ENCODE measurements around the gene MRPL39.

The MRPL39 gene

DNA sequence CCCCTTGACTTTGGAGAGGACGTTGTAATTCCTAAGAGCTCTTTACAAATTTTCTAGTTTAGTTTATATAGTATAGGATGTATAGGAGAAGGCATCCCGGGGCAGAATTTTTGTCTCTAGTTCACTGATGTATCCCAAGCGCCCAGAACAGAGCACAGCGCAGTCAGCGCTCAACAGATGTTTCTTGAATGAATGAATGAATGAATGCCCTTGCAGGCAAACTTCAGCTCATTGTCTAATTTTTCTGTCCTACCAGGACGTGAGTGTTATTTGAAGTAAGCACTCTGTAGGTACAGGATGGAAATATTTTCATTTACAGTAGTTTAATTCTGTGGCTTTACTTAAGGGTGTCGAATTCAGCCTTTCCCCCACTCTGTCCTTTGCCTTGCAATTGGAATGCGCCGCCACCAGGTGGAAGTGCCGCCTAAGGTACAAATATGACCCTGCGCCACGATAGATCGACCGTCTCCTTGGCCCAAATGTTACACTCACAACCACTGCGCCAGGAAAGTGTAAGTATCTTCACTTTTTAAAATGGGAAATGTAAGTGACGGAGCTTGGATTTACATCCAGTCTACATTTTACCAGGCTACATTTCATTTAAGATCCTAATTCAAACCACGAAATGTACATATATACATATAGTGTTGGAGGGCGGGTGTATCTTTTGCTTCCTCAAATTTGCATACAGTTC, 910 bp upstream of the MRPL39 start:
- peak; percentile 84 for DNase-seq

DNA sequence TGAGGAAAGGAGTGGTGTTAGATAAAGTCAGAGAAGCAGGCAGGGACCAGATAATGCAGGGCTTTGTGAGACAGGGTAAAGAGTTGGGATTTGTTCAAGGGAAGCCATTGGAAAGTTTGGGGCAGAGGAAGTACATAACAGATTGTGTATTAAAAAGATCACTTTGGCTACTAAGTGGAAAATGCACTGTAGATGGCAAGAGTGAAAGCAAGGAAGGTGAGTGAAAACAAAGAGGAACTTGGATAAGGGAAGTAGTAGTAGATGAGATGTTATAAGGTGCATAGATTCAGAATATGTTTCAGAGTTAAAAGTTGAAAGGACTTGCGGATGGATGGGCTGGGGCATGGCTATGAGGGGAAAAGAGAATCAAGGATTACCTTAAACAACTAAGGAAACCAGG, 17.4 kb downstream of the MRPL39 start:
- no peak for DNase-seq

DNA sequence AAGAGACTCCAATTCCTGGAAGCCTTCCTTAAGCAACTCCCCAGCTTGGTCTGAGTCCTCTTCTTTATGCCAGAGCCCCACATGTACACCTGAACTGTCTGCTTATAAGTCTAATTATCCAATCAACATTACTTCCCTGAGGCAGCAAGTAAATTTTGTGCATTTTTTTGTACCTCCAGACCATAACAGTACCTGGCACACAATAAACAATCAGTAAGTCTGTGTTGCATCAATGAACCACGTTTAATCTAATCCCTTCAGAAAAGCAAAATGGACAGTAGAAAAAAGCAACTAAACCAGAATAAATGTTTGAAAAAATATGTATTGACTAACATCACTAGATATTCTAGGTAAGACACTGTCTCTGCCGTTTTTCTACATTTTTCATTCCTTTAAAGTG, 20.5 kb downstream of the MRPL39 start:
- no peak for DNase-seq

DNA sequence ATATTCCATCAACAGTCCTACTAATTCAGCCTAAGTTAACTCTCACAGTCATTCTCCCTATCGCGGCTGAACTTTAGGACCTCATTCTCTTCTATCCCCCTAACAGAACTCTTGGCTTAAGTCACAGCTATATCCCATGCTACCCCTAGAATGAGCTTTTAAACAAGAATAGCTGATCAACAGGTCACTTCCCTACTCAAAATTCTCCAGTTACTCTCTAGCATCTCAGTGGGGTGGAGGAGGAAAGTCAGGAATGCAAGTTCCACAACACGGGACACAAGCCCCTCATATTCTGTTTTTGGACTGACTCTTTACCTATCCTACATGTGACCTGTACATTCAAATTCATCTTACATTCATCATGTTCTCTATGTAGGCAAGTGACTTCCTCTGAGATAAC, 21.0 kb downstream of the MRPL39 start:
- DNase-seq: no peak

DNA sequence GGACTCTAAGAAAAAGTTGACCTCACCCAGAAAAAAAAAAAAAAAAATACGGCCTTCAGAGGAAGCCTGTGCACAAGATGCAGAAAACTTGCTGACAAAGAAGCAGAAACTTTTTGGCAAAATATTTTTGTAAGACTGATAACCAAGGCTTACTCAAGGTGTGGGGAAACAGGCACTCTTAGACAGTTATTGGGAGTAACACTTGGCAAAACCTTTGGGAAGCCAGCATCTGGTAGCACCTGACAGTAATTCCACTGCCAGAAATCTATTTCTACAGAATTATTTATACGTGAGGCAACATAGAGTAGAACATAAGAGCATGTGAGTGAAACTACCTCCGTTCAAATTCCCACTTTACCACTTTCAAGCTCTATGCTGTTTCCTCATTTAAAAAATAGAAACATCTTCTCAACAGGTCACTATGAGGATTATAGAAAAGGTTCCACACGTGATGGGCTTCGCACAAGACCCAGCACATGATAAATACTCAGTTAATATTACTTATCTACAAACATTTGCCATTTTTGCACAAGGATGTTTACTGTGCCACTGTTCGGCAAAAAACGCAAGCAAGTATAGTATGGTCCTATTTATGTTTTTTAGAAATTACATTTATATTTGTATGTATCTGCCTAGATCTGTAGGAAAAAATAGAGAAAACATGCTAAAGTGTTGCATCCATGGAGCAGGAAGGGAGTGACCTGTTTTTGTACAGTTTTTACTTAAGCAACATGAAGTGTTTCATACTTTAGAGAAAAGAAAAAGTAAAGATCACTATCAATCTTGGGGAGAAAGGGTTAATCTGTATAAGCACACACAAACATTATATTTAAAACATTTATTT, 22.2 kb downstream of the MRPL39 start:
- DNase-seq: no peak

DNA sequence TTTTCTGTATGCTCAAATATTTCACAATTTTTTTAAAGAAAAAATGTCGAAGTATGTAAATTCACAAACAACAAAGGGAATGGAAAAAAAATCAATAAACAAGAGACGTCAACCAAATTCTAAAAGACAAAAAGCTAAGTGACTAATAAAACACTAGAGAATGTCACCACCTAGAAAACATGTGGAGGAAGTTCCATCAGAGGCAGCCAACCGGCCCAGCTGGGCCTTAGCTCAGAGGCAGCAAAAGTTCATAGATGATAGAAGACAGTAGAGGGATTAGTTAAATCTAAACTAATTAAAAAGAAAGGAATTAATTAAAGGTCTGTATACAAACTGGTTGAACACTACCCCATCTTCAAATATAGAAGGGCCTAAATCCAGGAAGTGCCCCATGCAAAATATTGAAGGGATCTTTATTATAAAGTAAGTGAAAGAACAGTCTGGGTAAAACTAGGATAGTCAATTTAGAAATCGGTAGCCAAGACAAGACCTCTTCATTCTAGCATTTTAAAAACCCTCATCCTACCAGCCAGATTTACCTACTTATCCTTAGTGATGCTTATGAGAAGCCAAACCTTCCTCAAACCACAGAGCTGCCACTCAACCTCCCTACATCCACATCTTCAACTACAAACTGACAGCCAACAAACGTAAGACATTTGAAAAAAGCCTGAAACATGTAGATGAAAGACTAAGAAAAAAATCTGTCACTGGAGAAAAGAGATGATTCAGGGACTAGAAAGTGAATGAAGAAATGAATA, 23.7 kb downstream of the MRPL39 start:
- DNase-seq: no peak

DNA sequence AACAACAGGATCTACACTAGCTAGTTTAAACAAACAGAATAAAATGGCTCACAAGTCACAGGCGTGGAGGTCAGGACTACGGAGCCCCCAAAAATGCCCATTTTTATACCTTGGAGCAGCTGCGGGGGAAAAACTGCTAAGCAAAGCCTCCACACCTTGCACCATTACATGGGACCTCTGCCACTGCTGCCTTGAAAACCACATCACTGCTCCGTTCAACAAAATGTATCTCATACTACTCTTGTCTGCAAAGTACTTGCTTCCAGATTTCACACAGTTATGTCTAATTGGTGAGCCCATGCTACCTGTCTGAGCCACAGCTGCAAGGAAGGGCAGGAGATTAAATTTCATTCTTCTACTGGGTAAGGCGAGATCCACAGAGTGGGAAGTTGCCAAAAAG, 24.4 kb downstream of the MRPL39 start:
- no peak for DNase-seq

DNA sequence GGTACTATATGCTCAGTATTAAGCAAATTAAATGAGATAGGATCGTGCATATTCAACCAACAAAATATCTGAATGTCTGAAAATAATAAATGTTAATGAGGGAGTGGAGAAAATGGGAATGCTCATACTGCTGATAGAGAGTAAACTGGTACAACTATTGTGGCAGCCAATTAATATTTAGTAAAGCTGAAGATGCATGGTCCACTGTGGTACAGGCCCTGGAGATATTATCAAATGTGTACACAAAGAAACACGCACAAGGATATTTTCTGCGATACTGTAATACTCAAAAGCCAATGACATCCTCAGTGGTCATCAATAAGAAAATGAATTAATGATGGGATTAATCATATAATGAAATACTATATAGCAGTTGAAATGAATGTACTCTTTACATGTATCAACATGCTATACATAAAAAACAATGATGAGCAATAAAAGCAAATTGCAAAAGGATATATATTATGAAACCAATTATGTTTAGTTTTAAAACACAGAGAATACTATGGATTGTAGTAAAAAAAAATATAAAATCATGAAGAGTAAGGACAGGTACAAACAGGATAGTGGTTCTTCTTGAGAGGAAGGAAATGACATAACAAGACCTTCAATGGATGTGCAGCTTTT, 25.0 kb downstream of the MRPL39 start:
- no peak for DNase-seq

DNA sequence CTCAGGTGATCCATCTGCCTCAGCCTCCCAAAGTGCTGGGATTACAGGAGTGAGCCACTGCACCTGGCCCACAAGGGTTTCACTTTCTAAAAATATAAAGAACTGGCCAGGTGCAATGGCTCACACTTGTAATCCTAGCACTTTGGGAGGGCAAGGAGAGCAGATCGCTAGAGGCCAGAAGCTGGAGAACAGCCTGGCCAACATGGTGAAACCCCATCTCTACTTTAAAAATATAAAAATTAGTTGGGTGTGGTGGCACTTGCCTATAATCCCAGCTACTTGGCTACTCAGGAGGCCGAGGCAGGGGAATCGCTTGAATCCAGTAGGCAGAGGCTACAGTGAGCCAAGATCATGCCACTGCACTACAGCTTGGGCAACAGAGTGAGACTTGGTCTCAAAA, 25.7 kb downstream of the MRPL39 start:
- DNase-seq: no peak

DNA sequence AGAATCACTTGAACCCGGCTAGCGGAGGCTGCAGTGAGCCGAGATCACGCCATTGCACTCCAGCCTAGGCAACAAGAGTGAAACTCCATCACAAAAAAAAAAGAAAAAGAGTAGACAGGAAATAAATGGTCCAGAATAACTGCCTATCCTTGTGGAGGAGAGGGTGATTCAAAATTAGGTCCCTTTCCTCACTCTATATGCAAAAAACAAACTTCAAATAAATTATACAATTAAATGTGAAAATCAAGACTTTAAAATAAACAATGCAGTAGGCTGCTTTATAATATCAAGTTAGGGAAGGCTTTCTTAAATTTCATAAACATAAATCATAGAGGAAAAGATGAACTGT, 26.4 kb downstream of the MRPL39 start:
- DNase-seq: no peak

DNA sequence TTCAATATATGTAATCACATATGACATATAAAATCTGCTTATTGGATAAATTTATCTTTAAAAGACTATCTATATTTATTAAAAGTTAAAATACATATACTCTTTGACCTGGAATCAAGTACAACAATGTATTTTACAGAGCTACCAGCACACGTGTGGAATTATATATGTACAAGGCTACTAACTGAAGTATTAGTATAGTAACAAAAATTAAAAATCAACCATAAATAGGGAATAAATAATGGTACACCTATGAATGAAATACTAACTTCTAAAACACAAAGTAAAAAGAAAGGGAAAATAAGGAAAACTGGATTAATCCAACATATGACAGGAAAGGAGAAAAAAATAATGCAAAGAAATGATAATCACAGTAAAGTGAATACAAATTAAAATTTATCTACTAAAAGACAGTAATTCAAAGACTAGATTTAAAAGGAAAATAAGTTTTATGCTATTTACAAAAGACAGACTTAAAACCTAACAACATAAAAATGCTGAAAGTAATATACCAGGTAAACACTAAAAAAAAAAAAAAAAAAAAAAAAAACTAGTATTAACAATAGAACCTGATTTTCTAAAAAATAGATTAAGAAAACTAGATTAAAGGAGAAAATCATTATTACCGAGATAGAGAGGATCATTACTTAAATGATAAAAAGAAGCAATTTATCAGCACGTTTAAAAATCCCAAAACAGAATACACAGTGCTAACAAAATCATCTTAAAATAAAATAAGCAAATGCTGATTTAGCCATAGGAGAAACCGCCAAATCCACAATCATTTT, 27.9 kb downstream of the MRPL39 start:
- no peak for DNase-seq

DNA sequence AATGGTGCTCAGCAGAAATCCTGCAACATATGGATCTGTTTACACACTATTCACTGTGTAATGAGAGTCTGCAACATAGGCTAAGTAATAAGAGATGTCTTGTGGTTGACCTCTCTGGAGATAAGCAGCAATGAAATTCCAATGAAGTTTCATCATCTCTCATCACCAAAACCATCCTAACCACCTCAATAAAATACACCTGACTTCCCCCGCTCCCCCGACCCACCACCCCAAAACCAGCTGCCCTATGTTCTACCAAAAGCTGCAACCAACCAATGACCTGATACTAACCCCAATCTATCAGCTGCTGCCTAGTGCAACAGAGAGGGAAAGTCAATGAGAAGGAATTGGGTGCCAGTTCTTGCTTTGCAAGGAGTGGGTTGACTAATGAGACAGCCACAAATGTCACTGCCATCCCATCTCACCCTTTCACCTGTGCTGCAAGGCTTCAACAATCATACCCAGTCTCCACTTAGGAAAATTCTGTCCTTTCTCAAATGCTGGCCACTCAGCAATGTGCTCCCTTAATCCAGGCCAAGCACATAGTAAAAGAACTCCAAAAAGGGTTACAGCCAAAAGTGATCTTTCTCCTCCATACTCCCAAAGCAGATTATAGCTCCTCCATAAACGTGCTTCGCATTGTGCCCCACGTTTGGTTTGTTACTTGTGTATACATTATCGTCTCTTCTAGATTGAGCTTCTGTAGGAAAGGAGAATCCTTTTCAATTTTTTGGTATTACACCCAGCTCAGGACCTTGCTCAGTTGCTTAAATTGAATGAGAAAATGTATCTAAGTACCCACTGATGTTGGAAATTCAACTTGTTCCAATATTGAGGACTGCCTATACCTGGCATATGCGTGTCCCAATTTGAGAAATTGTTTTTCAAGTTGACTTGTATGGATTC, 29.0 kb downstream of the MRPL39 start:
- DNase-seq: peak; percentile 85

DNA sequence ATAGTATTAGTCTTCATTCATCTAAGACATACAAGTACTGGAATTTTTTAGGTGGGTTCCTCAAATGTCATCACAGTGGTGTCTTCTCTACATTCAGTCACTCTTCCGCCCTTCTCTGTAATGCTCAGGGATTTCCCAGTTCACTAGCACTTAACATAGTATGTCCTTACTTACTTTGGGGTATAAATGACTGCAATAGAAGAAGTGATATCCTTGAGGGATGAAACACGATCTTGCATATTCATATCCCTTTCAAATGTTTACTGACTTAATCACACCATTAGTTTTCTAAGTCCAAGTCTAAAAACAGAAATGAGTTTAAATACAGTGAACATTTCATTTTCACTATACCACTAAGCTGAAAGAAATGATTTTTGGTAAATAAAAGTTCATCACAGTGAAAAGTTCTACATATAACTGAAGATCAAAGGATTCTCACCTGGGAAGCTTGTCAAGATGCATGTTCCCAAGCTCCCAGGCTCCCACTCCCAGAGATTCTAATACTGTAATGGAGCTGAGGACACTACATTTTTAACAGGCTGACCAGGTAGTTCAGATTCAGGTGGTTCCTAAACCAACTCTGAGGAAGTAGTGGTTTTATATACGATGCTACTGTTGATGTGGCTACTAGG, 29.7 kb downstream of the MRPL39 start:
- peak; percentile 59 for DNase-seq

DNA sequence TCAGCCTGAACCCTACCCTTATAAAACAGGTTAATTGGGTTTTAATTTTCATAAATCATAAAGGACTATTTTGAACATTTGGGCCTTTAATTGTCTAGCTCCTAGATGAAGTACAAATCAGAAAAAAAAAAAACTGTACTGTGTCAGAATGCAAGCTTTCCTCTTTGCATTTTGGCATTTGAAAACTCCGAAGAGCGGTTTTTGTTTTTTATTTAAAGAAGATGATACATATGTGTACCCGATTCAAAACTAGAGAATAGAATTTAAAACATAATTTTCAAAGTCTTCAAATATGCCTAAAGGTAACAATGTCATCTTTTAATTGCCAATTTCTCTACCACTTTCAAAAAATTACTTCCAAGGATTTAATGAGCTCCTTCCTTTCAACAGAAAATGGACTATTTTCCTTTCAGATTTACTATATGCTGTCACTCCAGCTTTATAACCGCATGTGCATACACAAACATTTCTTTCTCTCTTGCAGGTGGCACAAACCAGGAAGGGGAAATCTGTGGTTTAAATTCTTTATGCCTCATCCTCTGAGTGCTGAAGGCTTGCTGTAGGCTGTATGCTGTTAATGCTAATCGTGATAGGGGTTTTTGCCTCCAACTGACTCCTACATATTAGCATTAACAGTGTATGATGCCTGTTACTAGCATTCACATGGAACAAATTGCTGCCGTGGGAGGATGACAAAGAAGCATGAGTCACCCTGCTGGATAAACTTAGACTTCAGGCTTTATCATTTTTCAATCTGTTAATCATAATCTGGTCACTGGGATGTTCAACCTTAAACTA, 33.7 kb downstream of the MRPL39 start:
- no peak for DNase-seq

DNA sequence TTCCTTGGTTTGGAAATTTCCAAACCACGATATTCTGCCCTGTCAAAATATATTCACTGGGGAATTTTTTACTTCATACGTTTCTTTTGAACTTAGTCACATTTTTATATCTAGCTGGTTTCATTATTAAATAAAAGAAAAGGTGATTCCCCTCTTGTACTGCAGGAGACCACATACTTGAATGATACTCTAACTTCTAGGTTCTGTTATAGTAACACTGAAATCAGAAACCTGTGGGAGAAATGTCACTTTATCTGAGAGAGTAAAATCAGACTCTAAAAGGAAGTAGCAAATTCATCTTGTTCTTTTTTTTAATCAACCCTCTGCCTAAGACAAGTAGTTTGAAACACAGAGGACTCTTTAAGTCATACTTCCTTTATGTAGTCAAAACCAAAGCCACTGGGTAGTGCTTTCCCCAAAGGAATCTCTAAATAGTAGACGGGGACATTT, 34.4 kb downstream of the MRPL39 start:
- DNase-seq: no peak

DNA sequence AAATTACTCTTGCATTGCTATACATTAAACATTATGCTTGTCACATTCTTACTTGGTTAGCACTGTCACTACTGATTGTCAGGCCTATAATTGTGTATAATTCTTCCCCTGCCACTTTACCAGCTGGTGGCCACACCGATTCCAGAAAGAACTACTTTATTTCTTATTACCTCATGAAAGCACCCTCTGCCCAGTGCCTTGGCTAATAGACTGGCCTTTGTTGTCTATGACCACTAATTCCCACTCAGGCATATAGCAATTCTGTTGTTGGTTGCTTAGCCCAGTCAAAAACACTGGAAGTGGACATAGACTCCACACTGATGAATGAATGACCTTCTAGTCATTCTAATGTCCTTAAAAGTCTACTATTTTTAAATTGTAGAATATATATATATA, 35.6 kb downstream of the MRPL39 start:
- DNase-seq: no peak

DNA sequence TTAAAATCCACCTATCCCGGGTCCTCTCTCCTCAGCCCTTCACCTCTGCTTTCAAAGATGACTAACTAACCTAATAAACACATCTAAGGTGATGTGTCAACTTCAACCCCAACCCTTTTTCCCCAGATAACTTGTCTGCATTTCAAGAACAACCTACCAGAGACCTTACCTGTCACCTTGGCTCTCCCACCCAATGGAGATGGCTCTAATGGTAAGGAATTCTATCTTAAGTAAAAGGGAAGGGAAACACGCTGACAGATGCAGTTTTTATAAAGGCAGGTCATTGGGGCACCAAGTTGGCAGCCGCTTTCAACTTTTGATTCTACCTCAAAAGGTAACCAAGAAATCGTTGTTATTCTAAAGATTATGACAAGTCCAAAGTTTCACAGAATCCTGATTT, 37.6 kb downstream of the MRPL39 start:
- no peak for DNase-seq

DNA sequence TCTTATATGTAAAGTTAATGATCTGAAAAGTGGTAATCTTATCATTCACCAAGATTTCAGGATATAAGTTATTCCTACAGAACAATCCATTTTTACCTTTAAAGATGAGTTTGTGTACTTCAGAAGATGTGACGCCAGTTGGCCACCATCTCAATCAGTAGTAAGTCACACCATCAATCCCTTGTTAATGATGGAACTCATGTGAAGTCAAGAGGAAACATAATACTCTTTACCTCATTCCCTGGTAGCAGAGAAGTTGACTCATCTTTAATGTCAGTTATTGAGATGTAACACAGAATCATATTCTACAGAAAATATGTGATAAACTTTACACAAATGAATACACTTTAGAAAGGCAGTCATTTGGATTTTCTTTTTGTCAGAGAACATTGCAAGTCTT, 38.2 kb downstream of the MRPL39 start:
- DNase-seq: no peak

DNA sequence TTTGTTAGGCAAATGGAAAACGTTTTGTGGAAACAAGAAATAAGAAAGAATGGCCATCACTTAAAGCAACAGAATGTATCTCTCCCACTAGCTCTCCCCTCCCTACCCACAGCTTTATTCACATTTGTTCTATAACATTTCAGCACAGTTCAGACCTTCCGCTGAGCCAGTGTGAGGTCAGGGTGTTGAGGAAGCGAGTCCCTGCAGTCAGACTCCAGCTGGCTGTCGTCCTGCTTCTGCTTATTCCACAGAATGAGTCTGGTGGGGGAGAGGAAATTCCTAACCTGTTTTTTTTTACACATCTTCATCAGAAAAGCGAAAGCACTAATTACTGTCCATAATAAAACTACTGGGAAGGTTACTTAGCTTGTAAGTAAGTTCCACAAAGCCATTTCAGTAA, 39.0 kb downstream of the MRPL39 start:
- DNase-seq: peak; percentile 74

DNA sequence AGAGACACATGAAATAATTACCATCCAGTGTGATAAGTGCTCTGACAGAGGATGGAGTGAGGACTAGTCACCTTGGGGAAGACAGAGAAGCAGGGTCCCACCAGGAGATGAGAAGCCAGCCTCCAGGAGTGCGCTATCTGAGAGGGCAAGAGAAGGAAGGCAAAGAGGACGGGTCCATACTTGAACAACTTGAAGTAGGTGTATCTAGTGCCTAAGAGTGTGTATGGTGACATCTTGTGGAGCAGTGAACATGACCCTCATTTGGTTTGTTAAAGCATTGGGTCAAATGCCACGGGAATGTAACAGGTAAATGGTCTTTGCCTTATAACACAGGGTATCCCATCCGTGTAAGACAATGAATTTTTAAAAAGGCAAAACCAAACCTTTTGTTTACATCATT, 39.8 kb downstream of the MRPL39 start:
- no peak for DNase-seq

All from activated CD8-positive, alpha-beta memory T cell treated with anti-CD3 and anti-CD28 coated beads, Interleukin-2, amount 50 U/mL, for 48 hours (primary cell).